ELF-1 (cell line): ENCODE data around the gene THAP10.

Experiments used
- DNase-seq: peaks from one replicate; pipeline ENCODE4 v3.0.0-alpha.2; 2016; ENCODE audit warnings: low read depth, low spot score

THAP10 gene

DNA sequence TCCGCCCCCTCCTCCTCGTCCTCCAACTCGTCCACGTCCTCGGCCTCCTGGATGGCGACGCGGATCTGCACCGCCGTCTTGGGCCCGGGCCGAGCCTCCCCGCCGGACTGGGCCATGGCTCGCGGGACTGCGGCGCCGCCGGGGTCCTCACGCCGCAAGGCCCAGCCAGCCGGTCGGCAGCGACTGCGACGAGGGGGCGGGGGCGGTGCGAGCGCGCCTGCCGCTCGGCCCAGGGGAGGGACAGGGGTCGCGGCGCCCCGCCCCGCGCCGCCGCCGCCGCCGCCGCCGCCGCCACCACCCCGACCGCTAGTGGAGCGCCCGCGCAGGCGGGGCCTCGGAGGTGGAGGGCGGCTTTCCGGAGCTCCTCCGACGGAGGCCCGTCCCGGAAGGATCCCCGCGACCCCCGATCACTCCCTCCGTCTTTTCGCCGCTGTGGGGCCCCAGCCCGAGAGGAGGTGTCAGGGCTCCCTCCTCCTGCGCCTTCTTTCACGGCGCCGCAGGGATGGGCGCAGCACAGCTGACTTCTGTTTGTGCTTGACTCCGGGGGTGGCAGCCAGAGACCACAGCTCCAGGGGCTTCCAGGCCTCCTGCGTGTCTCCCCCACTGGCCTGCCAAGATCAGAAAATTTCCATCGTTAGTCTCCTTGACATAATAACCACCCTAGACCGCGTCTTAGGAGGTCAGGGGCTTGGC, 38.1 kb downstream of the THAP10 start, which contains the start of gene LARP6:
Gene LARP6, minus strand, starts transcription at position 185 of the 693 bp plus-strand sequence. Its CDS starts 69 bp downstream, at position 116.
- DNase-seq = peak; percentile 42

DNA sequence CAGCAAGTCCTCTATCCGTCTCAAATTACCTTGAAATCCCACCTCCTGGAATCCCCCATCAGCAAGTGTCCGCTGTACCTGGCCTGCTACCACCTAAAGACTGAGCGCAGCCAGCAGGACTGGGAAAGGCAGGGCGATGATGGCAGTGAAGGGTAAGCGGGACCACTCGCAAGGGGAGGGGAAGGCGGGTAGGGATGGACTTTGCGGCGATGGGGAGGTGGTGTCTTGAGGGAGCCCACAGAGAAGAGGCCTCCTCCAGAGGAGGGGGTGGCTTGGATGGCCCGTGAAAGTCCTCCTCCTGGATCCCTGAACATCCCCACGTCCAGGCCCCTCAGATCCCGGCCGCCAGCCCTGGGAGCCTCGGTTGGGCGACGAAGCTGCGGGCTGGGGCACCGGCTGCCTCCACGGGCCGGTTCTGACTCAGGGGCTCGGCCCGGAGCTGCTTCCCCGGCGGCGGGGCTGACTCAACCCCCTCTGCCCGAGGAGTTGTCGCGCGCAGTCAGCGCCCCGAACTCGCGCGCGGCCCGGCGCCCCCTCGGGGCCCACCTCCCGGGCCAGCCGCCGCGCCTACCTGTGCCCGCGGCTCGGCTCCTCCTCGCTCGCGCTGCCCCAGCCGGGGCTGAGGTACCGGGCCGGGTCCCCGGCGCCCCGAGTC, 38.8 kb downstream of the THAP10 start:
- peak; percentile 79 for DNase-seq

DNA sequence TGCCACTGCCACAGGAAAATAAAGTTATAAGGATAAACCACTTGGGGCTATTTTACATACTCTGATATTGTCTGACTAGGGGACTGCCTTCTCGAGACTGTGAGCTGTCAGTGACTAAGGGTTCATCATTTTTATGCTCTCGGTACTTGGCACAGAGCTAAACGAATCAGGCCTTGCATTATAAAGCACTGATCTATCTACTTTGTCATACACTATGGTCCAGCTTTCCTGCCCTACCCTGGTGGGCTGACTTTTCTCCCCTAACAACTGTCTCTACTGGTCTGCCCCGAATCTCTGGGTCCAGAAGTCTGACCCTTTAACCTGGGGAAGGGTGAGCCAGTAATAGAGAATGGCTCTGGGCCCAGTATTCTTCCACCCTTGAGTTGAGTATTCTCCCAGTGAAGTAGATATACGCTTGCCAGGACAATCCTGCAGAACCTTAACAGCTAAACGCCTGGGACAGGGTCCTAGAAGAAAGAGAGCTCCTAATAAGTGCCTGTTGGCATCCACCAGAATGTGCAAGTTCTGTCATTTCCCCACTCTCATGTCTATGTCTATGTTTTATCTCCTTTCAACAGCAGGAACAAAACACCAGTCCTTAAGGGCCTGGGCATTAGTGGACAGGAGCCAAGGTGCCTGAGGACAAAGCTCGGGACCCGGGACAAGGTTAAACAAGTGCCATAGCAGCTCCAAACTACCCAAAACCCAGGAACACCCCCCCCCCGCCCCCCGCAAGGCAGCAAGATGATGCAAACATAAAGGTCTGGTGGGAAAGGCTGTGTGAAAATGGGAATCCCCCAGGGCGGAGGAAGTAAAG, 39.5 kb downstream of the THAP10 start:
- DNase-seq = no peak

DNA sequence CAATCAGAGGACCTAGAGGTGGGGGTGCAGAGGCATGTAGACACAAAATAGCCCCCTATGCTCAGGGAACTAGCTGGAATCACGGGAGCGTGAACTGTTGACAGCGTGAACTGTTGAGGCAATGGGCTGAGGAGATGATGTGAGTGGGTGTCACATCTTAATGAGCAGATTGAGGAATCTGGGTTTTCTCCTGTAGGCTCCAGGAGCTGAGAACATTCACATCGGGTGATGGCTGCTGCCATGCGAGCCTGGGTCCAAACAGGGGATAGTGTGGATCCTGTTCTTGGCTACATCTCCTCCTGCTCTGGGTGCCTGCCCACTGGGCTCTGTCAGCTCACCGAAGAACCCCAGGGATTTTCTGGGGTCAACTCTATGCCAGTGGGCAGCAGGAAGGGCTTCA, 40.3 kb downstream of the THAP10 start:
- DNase-seq = no peak

DNA sequence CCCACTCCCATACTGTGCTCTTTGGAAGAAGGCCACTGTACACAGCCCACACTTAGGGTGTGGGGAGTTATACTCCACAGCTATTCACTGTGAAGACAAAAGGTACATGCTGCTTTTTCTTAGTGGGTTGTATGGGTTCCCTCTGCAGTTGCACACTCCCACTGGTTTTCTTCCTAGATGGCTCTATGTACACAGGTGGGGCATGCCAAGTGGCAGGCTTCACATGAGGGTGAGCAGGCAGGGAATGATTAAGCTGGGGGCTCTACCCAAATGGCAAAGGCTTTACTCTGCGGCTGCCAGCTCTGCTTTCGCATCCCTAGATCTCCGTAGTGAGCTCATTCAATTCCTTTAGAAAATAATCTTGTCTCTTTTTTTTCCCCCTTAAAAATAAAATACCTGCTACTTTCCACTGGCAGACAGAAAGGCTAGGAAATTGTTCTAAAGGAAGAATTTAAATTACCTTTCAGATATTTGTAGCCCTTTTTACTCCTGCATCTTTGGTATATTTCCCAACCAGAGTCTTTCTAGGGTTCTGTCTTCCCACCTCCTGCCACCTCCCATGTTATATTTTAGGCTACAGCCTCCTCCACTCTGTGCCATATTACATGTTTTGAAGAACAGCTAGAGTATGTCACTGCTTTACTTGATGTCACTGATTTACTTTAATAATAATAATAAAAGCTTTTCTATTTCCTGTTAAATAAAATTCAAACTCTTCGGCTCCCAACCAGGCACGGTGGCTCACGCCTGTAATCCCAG, 46.5 kb downstream of the THAP10 start:
- no peak for DNase-seq

DNA sequence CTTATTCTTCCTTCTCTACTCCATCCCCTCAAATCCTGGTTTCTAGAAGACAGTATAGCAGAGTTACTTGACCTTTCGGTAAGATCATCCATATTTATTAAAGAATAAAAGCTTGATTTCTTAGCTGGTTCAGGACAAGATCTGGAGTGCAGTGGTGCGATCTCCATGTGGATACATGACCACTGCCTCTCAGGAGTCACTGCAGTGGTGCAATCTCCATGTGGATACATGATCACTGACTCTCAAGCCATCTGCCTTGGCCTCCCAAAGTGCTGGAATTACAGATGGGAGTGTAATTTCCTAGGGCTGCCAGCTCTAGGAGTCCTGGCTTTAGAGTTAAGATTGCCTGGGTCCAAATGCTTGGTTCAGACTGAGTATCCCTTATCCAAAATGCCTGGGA, 54.8 kb downstream of the THAP10 start:
- DNase-seq = no peak

DNA sequence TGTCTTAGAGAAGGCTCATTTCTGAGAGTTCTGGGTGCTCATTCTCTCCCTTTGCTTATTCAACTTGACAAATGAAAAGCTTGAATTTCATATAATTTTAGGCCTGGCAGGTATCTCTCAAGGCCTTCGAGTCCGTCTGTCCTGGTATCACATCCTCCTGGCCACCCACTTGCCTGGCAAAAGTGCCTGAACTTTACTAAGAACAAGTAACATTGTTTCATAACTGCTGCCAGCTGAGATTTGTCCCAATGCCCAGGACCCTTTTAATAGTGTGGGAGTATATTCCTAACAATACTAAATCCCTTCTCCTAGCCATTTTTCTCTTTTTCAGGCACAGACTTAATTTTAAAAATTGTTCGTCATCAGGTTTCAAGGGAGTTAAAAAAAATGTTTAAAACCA, 56.4 kb downstream of the THAP10 start:
- no peak for DNase-seq

DNA sequence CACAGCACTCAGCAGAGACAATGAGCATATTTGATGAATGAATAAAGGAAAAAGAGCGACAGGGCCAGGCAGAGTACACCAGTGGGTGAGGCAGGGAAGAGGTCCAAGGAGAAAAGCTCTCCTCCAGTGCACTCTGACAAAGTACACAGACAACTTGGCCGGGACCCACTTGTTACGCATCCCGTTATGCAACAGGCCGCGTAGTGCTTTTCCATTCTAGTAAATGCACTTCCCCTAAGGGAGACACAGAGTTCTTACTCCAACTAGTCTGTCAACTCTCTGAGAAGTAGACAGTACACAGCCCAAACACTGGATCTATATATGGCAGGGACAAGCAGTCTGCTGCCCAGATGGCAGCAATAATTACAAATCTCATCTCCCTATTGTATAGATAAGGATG, 56.8 kb downstream of the THAP10 start:
- DNase-seq = no peak

DNA sequence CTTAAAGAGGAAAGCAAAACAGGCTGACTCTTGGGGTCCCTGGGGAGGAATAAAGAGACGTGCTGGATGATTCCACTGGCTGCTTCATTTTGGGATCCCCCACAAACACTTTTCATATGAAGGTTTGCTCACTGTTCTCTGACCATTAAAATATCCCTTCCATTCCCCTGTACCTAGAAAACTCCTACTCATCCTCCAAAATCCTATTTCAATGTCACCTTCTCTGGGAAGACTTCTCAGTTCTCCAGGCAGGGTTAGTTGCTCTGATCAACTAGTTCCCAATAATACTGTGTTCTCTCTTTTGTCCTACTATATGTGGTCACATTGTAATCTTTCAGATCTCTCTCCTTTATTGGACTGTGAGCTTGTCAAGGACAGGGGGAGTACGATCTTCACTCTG, 57.2 kb downstream of the THAP10 start:
- no peak for DNase-seq

DNA sequence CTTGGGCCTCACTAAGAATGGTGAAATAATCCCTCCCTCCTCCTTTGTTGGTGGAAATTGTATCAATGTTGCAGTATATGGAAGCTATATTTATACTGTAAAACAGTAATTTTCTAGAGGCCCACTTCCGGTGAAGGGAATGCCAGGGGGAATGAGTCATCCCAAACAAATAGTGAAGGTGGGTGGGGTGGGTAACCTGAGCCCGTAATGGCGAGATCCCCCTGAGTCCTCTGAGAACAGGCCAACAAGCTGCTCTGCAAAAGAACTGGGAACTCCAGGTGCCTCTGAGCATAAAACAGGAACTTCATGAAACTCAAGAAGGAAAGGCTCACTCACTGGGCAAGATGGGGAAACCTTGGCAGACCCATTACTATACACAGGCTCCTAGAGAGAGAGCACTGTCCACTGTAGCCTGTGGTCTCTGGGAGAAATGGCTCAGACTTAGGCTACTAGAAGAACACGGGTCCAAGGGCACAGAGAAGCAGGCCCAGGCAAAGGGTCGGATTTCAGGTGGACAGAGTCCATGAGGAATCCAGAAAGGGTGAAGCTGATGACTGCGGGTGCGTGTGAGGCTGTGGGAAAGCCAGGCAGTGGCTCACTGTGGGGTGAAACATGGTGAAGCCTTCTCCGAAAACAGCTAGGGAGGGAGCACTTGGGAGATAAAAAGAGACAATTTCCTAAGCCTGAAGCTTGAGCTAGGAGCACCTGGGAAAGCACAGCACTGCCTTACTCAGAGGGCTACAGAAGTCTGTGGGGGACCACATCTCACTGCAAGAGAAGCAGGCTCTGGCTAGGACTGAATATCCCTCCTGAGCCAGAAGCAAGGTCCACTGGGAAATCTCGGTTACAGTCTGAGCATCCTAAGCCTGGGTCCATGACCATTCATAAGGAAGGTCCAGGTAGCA, 58.1 kb downstream of the THAP10 start:
- DNase-seq = peak; percentile 37

DNA sequence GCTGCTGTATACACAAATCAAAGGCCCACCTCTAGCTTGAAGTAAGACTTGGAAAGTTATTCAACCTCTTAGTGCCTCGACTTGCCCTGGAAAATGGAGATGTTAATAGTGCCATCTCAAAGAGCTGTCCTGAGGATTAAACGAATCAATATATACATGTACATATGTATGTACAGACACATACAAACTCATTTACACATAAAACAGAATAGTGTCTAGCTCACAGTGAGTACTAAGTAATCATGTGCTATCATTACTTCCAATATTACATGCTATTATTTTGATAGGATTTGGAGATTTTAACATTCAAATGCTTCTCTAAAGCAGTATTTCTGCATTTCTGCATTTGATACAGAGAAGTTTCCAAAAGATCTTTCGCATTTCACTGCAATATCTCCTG, 58.8 kb downstream of the THAP10 start:
- DNase-seq = no peak

DNA sequence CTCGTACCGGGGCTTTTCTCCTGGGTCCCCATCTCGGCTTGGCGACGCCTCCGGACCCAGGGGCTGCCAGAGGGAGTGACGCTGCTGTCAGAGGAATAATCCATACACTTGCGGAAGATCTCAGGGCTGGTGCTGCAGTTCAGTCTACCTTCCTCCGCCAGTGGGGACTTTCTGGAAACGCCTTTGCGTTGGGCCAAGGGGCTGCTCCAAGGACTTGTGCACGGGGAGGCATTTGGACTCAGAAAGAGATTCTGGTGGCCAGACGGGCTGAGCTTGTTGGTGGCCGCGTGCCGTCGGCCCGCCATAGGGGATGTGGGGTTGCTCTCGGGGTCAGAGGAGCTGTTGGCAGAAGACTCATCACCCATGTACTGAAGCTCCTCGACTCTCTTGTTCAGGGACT, 60.1 kb downstream of the THAP10 start:
- no peak for DNase-seq
